Measurements from ENCODE around the gene EP400. TPM values are rescaled to one million over a fixed set of nuclear protein-coding genes. Genes with fewer than 3 reads are reported as not detected.
"Not testable (repeated sequence)": the region's sequence is repeated elsewhere in the genome, so short reads cannot be mapped to it uniquely, and the experiment has no call there.

The EP400 gene
- total RNA-seq, 1 donor from 2014 or later, result 85.8 TPM

DNA sequence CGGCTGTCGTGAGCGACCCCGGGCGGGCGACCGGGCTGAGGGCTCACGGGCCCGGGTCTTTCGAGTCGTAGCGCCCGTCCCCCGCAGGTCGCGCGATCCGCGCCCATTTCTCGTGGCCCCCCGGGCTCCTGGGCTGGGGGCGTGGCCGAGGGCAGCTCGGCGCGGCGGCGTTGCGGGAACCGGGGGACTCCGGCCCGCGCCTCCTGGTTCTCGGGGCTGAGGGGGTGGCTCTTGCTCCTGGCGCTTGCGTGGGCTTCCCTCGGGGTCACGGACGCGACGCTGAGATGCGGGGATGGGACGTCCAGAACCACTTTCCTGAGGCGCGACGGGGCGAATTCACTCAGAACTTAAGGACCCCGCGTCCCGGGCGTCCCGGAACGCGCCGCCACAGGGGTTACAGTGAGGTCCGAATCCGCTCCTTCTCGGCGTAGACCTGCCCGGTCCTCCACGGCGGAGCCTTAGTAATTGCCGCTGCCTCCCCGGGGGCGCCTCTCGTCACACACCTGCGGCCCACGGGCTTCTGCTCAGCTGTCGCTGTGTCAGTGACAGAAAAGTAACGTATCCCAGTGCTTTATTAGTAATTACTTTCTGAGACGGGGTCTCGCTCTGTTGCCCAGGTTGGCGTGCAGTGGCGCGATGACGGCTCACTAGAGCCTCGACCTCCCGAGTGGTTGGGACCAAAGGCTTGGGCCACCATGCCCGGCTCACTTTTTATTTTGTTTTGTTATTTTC lies 606 bp downstream of the EP400 start:
- H3K36me3 Mint-ChIP-seq (ENCODE audit: unreplicated experiment), result no peaks in the 10 kb centered on the region
- peaks cover 7% of the 10 kb centered on the region for H3K4me1 Mint-ChIP-seq (ENCODE audit: low read depth, unreplicated experiment)
- peak overlapping the region; percentile 84 for H3K27ac Mint-ChIP-seq (ENCODE audit: unreplicated experiment)
- H3K27me3 Mint-ChIP-seq (ENCODE audit: unreplicated experiment), result peaks cover 1% of the 10 kb centered on the region
- DNase-seq, result peak; percentile 65
- peaks cover 2% of the 10 kb centered on the region for H3K9me3 Mint-ChIP-seq (ENCODE audit: unreplicated experiment)
- peak overlapping the region; percentile 89 for H3K4me3 Mint-ChIP-seq (ENCODE audit: unreplicated experiment)
- TF ChIP-seq, protein P1, sequence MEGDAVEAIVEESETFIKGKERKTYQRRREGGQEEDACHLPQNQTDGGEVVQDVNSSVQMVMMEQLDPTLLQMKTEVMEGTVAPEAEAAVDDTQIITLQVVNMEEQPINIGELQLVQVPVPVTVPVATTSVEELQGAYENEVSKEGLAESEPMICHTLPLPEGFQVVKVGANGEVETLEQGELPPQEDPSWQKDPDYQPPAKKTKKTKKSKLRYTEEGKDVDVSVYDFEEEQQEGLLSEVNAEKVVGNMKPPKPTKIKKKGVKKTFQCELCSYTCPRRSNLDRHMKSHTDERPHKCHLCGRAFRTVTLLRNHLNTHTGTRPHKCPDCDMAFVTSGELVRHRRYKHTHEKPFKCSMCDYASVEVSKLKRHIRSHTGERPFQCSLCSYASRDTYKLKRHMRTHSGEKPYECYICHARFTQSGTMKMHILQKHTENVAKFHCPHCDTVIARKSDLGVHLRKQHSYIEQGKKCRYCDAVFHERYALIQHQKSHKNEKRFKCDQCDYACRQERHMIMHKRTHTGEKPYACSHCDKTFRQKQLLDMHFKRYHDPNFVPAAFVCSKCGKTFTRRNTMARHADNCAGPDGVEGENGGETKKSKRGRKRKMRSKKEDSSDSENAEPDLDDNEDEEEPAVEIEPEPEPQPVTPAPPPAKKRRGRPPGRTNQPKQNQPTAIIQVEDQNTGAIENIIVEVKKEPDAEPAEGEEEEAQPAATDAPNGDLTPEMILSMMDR (IDR thresholded peaks at IDR 0.05; ENCODE audit: partially characterized antibody, unreplicated experiment), result no peak

DNA sequence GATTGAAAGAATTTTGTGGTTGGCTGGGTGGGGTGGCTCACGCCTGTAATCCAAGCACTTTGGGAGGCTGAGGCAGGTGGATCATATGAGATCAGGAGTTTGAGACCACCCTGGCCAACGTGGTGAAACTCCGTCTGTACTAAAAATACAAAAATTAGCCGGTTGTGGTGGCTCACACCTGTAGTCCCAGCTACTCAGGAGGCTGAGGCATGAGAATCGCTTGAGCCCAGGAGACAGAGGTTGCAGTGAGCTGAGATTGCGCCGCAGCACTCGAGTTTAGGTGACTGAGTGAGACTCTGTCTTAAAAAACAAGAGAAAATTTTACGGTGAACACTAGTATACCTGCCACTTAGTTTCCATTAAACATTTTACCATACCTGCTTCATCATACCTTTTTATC lies 4.1 kb downstream of the EP400 start:
- H3K9me3 Mint-ChIP-seq (ENCODE audit: unreplicated experiment); H3K27ac Mint-ChIP-seq (ENCODE audit: unreplicated experiment); H3K4me3 Mint-ChIP-seq (ENCODE audit: unreplicated experiment); H3K27me3 Mint-ChIP-seq (ENCODE audit: unreplicated experiment); H3K36me3 Mint-ChIP-seq (ENCODE audit: unreplicated experiment); DNase-seq: not testable (repeated sequence)
- peaks cover 16% of the 10 kb centered on the region for H3K4me1 Mint-ChIP-seq (ENCODE audit: low read depth, unreplicated experiment)

DNA sequence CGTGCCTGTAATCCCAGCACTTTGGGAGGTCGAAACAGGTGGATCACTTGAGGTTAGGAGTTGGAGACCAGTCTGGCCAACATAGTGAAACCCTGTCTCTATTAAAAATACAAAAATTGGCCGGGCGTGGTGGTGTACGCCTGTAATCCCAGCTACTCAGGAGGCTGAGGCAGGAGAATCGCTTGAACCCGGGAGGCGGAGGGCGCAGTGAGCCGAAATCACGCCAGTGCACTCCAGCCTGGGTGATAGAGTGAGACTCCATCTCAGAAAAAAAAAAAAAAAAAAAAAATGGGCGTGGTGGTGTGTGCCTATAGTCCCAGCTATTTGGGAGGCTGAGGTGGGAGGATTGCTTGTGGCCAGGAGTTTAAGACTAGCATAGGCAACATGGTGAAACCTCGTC lies 4.7 kb downstream of the EP400 start:
- not testable (repeated sequence) for H3K36me3 Mint-ChIP-seq (ENCODE audit: unreplicated experiment); H3K27ac Mint-ChIP-seq (ENCODE audit: unreplicated experiment); DNase-seq; H3K9me3 Mint-ChIP-seq (ENCODE audit: unreplicated experiment); H3K4me3 Mint-ChIP-seq (ENCODE audit: unreplicated experiment); H3K27me3 Mint-ChIP-seq (ENCODE audit: unreplicated experiment)
- peaks cover 21% of the 10 kb centered on the region for H3K4me1 Mint-ChIP-seq (ENCODE audit: low read depth, unreplicated experiment)

DNA sequence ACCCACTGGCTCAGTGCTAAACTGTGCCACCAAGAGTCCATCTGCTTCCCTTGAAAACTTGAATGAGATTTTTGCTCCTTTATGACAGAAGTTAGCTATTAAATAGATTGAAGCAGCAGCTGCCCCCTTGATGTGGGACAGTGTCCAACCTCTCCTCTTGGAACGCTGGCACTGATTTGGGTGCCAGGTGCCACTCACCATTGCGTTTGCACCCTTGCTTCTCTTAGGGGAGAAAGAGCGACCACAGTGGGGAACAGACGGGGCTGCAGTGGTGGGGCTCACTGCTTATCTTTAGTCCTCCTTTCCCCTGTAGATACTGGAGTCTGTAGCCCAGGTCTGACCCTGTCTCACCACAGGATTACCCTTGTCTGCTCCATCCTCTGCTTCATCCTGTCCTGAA lies 9.4 kb downstream of the EP400 start:
- Mint-ChIP-seq H3K4me3 (ENCODE audit: unreplicated experiment) (no peak overlapping the region), H3K9me3 (ENCODE audit: unreplicated experiment) (peaks cover 1% of the 10 kb centered on the region), H3K27me3 (ENCODE audit: unreplicated experiment) (no peaks in the 10 kb centered on the region), H3K4me1 (ENCODE audit: low read depth, unreplicated experiment) (peaks cover 31% of the 10 kb centered on the region), H3K27ac (ENCODE audit: unreplicated experiment) (peak overlapping the region; percentile 28), H3K36me3 (ENCODE audit: unreplicated experiment) (peaks cover 5% of the 10 kb centered on the region)
- DNase-seq, result no peak
- TF ChIP-seq, protein P1 (IDR thresholded peaks at IDR 0.05; ENCODE audit: partially characterized antibody, unreplicated experiment), result no peak

DNA sequence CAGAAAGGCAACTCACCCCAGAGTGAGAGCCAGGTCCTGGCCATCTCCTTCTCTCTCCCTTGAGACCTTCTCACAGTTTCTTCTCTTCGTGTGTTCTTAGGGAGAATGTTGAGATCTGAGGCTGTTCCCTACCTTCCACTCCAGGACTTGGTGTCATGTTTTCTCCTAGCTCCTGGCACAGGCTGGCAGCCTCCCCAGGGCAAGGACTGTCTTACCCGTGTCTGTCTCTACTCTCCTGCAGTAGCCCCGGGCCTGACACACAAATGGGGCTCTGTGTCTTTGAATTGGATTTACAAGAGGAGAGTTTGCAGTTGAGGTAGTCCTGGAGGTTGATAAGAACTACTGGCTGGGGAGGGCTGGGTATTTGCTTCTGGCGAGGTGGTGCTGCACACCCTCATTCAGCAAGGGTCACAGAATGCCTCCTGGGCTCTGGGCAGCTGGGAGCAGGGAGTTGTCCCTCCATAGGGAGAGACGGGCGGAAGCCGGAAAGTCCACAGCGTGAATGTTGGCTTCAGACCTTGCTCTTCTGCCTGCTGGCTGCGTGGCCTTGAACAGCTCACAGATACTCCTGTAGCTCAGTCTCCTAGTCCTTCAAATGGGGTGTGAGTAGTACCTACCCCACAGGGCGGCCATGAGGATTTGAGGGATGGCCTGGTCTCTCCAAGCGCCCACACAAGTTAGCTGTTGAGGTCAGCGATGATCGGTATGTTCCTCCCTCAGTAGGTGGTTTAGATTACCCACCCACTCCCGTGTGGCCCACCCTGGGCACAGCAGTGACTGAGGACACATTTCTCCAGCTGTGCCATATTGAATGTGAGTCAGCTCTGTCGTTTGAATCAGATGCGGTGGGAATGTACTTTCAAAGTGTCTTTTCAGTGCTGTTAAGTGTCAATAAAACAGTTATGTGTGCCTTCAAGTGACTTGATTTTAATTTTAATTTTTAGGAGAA lies 10.2 kb downstream of the EP400 start:
- peaks cover 31% of the 10 kb centered on the region for H3K4me1 Mint-ChIP-seq (ENCODE audit: low read depth, unreplicated experiment)
- H3K27me3 Mint-ChIP-seq (ENCODE audit: unreplicated experiment), result no peaks in the 10 kb centered on the region
- no peak for DNase-seq
- H3K4me3 Mint-ChIP-seq (ENCODE audit: unreplicated experiment), result no peak overlapping the region
- TF ChIP-seq, protein P1 (IDR thresholded peaks at IDR 0.05; ENCODE audit: partially characterized antibody, unreplicated experiment), result no peak
- peaks cover 5% of the 10 kb centered on the region for H3K36me3 Mint-ChIP-seq (ENCODE audit: unreplicated experiment)
- H3K27ac Mint-ChIP-seq (ENCODE audit: unreplicated experiment), result peak overlapping the region; percentile 28
- H3K9me3 Mint-ChIP-seq (ENCODE audit: unreplicated experiment), result peaks cover 1% of the 10 kb centered on the region

DNA sequence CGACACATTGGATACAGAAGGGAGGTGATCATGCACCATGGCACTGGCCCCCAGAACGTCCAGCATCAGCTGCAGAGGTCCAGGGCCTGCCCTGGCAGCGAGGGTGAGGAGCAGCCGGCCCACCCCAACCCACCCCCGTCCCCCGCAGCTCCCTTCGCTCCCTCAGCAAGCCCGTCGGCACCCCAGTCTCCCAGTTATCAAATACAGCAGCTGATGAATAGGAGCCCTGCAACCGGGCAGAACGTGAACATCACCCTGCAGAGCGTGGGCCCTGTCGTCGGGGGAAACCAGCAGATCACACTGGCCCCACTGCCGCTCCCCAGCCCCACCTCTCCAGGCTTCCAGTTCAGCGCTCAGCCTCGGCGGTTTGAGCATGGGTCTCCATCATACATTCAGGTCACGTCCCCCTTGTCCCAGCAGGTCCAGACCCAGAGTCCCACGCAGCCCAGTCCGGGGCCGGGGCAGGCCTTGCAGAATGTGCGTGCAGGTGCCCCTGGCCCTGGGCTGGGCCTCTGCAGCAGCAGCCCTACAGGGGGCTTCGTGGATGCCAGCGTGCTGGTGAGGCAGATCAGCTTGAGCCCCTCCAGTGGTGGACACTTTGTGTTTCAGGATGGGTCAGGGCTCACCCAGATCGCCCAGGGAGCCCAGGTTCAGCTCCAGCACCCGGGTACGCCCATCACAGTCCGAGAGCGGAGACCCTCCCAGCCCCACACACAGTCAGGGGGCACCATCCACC lies 11.0 kb downstream of the EP400 start:
- not testable (repeated sequence) for H3K36me3 Mint-ChIP-seq (ENCODE audit: unreplicated experiment); H3K27me3 Mint-ChIP-seq (ENCODE audit: unreplicated experiment); DNase-seq; H3K9me3 Mint-ChIP-seq (ENCODE audit: unreplicated experiment); H3K4me3 Mint-ChIP-seq (ENCODE audit: unreplicated experiment)
- Mint-ChIP-seq H3K4me1 (ENCODE audit: low read depth, unreplicated experiment) (peaks cover 31% of the 10 kb centered on the region), H3K27ac (ENCODE audit: unreplicated experiment) (peak overlapping the region; percentile 36)

DNA sequence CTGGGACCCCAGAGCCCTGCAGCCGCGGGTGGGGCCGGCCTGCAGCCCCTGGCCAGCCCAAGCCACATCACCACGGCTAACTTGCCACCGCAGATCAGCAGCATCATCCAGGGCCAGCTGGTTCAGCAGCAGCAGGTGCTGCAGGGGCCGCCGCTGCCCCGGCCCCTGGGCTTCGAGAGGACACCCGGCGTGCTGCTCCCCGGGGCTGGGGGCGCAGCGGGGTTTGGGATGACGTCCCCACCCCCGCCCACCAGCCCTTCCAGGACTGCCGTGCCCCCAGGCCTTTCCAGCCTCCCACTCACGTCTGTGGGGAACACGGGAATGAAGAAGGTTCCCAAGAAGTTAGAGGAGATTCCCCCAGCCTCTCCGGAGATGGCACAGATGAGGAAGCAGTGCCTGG lies 11.6 kb downstream of the EP400 start:
- not testable (repeated sequence) for H3K4me3 Mint-ChIP-seq (ENCODE audit: unreplicated experiment); H3K27me3 Mint-ChIP-seq (ENCODE audit: unreplicated experiment); H3K27ac Mint-ChIP-seq (ENCODE audit: unreplicated experiment); H3K9me3 Mint-ChIP-seq (ENCODE audit: unreplicated experiment); DNase-seq; H3K36me3 Mint-ChIP-seq (ENCODE audit: unreplicated experiment)
- peaks cover 29% of the 10 kb centered on the region for H3K4me1 Mint-ChIP-seq (ENCODE audit: low read depth, unreplicated experiment)
